SK-N-SH (cell line): ENCODE results near the gene CTDP1. TPM values are rescaled to one million over a fixed set of nuclear protein-coding genes. Genes with fewer than 3 reads are reported as not detected.
"Not testable (repeated sequence)": the region's sequence is repeated elsewhere in the genome, so short reads cannot be mapped to it uniquely, and the experiment has no call there.

ENCODE experiments used
- CTCF ChIA-PET: fragments of 300-600, 350-600 bp; formaldehyde crosslinking; extraction: SDS; loops from one replicate; lab custom pipeline; 2021; lab: Yijun Ruan, JAX
- POLR2A ChIA-PET: fragments of 350-600 bp; sonication (Branson Sonifier 250); formaldehyde crosslinking; extraction: SDS; loops from one replicate; lab custom pipeline; 2020; ENCODE audit warnings: antibody characterized with exemption, inconsistent platforms; lab: Yijun Ruan, JAX
- DNase-seq: peaks from one replicate; pipeline ENCODE4 v3.0.0; 2012
- H2AFZ ChIP-seq: fragments of 200-600 bp; sonication (generic); 2 replicates; pipeline ENCODE4 v1.8.1; 2016; ENCODE audit warnings: antibody characterized with exemption, mild to moderate bottlenecking, low read depth
- H3F3A ChIP-seq: fragments of 200-600 bp; sonication (generic); replicated peaks from 2 replicates; pipeline ENCODE3; 2016; ENCODE audit warnings: antibody characterized with exemption, mild to moderate bottlenecking; ENCODE audit not compliant: insufficient read depth
- H3K27ac ChIP-seq, 2 experiments: fragments of 200-500 bp in 1 of 2; fragments of 200-600 bp in 1 of 2; sonication (Bioruptor generic) in 1 of 2; sonication (generic), shearing (Covaris generic) in 1 of 2; 2 replicates each; pipeline versions ENCODE4 v1.5.1 to v1.6.1; 2014 to 2016; ENCODE audit warnings: low read depth in 2 of 2, inconsistent platforms in 1 of 2, low read length in 1 of 2, mild to moderate bottlenecking in 1 of 2, mixed read lengths in 1 of 2
- H3K27me3 ChIP-seq: fragments of 200-600 bp; sonication (generic), shearing (Covaris generic); 2 replicates; pipeline ENCODE4 v1.6.1; 2016; ENCODE audit warnings: mixed run types; ENCODE audit not compliant: insufficient read depth
- H3K36me3 ChIP-seq, 2 experiments: fragments of 200-500 bp in 1 of 2; fragments of 200-600 bp in 1 of 2; sonication (Bioruptor generic) in 1 of 2; sonication (generic) in 1 of 2; replicated peaks in 1 of 2; 2 replicates each; pipeline versions ENCODE3 to v1.5.1; 2014 to 2016; ENCODE audit warnings: low read length in 1 of 2, mild to moderate bottlenecking in 1 of 2; ENCODE audit not compliant: insufficient read depth in 2 of 2, control insufficient read depth in 1 of 2
- H3K4me1 ChIP-seq, 2 experiments: fragments of 200-500 bp in 1 of 2; fragments of 200-600 bp in 1 of 2; sonication (Bioruptor generic) in 1 of 2; sonication (generic), shearing (Covaris generic) in 1 of 2; 2 replicates each; pipeline versions ENCODE4 v1.5.1 to v1.6.1; 2014 to 2016; ENCODE audit warnings: low read depth in 1 of 2, low read length in 1 of 2, mixed run types in 1 of 2; ENCODE audit not compliant: insufficient read depth in 2 of 2, control insufficient read depth in 1 of 2
- H3K4me2 ChIP-seq: fragments of 200-600 bp; sonication (generic), shearing (Covaris generic); 2 replicates; pipeline ENCODE4 v1.6.1; 2017; ENCODE audit warnings: mixed run types
- H3K4me3 ChIP-seq, 2 experiments: fragments of 200-500 bp in 1 of 2; fragments of 200-600 bp in 1 of 2; sonication (Bioruptor generic) in 1 of 2; sonication (generic), shearing (Covaris generic) in 1 of 2; 2 replicates each; pipeline versions ENCODE4 v1.5.1 to v1.8.1; 2014 to 2016; ENCODE audit warnings: low read depth in 2 of 2, inconsistent platforms in 1 of 2, low read length in 1 of 2, mild to moderate bottlenecking in 1 of 2, mixed read lengths in 1 of 2, moderate library complexity in 1 of 2
- H3K79me2 ChIP-seq: fragments of 200-600 bp; sonication (generic); 2 replicates; pipeline ENCODE4 v1.8.1; 2017; ENCODE audit warnings: mild to moderate bottlenecking; ENCODE audit not compliant: insufficient read depth
- H3K9ac ChIP-seq: fragments of 200-600 bp; sonication (generic); 2 replicates; pipeline ENCODE4 v1.6.1; 2017; ENCODE audit warnings: mixed run types
- H3K9me2 ChIP-seq: fragments of 200-600 bp; sonication (generic); 2 replicates; pipeline ENCODE4 v1.6.1; 2017; ENCODE audit warnings: mixed run types
- H3K9me3 ChIP-seq: fragments of 200-600 bp; sonication (generic); 2 replicates; pipeline ENCODE4 v1.6.1; 2017; ENCODE audit warnings: mixed run types, mild to moderate bottlenecking, moderate library complexity
- H4K20me1 ChIP-seq: fragments of 200-600 bp; sonication (generic); 2 replicates; pipeline ENCODE4 v1.6.1; 2017; ENCODE audit warnings: mild to moderate bottlenecking, mixed run types; ENCODE audit not compliant: insufficient read depth
- EP300 ChIP-seq, 2 experiments: IDR thresholded peaks; 2 replicates each; pipeline versions ENCODE4 v1.4.0 to v1.6.1; 2012; ENCODE audit warnings: borderline replicate concordance in 1 of 2, low read depth in 1 of 2, low read length in 1 of 2
- EZH2phosphoT487 ChIP-seq: fragments of 200-600 bp; sonication (generic); IDR thresholded peaks from 2 replicates; pipeline ENCODE4 v1.6.1; 2017; ENCODE audit warnings: low read depth, mixed run types, mild to moderate bottlenecking, antibody characterized with exemption, moderate library complexity, borderline replicate concordance
- FOSL2 ChIP-seq: IDR thresholded peaks from 2 replicates; pipeline ENCODE4 v1.4.0; 2012; ENCODE audit warnings: low read depth, mild to moderate bottlenecking, moderate library complexity, borderline replicate concordance
- FOXJ3 ChIP-seq: sonication (generic); formaldehyde crosslinking; IDR thresholded peaks from 2 replicates; pipeline ENCODE4 v1.5.1; 2020; ENCODE audit warnings: mild to moderate bottlenecking, missing genetic modification reagents
- RCOR1 ChIP-seq: fragments of 150-350 bp; IDR thresholded peaks from 2 replicates; pipeline ENCODE4 v1.6.1; 2017; ENCODE audit warnings: antibody characterized with exemption, low read length
- SMC3 ChIP-seq: IDR thresholded peaks from 2 replicates; pipeline ENCODE4 v1.6.1; 2012; ENCODE audit warnings: low read depth, low read length, improper control_type of control experiment
- TAF1 ChIP-seq: IDR thresholded peaks from 2 replicates; pipeline ENCODE4 v1.6.1; 2012; ENCODE audit warnings: low read depth, mild to moderate bottlenecking, low read length, moderate library complexity, borderline replicate concordance
- USF1 ChIP-seq: IDR thresholded peaks from 2 replicates; pipeline ENCODE4 v1.4.0; 2012; ENCODE audit warnings: low read depth, borderline replicate concordance
- WGBS: methylation state at CpG from one replicate; pipeline ENCODE4 v1.1.6; 2017; ENCODE audit warnings: low lambda C conversion rate; 5-methylcytosine and 5-hydroxymethylcytosine counted together
- polyA plus RNA-seq, 3 experiments: library from polyadenylated mRNA; depleted of rRNA; stranded (reverse); fragments of >200 nt; gene quantifications; 2 replicates each; pipeline ENCODE4 v1.2.3, GENCODE V29; 2012
- TF ChIP-seq, protein P1 (sequence below): IDR thresholded peaks from 2 replicates; pipeline ENCODE4 v1.4.0; 2012; ENCODE audit warnings: low read depth, borderline replicate concordance
- TF ChIP-seq, protein P2 (sequence below): fragments of 150-350 bp; IDR thresholded peaks from 2 replicates; pipeline ENCODE4 v1.6.1; 2017; ENCODE audit warnings: antibody characterized with exemption, low read length, low read depth, borderline replicate concordance

CTDP1 gene
- polyA plus RNA-seq, 1 of the 3 experiments (the other 2 are of a cell fraction) = 15.6 TPM

DNA sequence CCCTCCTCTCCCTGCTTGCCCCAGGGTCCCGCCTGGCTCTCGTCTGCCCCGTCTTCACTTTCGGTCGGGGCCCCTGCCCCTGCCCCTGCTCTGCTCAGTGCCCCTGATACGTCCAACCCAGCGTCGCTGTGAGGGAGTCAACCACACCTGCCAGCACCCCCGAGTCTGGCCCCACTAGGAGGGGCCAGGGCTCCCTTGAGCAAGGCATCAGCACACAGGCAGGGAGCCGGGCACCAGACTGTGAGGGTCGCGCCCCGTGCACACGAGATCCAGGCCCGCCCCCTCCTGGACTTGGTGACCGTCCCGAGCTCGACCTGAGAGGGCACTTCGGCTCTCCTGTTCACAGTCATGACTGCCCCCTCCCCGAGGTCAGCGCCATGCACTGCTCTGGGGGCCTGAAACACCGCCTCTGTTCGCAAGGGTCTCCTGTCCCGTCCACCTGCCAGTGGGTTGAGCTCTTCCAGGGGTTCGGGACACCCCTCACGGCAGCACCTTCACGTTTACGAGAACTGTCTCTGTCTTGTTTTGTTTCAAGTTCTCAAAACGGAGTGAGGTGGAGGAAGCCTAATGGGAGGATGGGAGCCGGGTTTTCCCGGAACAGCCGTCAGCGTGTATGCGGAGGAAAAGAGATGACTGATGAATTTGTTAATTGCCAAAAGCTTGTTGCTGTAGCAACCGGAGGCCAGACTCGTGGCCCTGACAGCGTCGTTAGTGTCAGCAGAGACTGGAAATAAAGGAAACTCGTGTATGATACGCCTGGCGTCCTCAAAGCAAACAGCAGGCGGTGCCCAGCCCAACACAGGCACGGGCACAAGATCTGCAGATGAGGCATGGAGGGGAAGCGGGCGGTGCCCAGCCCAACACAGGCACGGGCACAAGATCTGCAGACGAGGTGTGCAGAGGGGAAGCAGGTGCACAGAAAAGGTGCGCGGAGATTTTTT lies 69.9 kb downstream of the CTDP1 start (continued):
- TF ChIP-seq, protein P1, sequence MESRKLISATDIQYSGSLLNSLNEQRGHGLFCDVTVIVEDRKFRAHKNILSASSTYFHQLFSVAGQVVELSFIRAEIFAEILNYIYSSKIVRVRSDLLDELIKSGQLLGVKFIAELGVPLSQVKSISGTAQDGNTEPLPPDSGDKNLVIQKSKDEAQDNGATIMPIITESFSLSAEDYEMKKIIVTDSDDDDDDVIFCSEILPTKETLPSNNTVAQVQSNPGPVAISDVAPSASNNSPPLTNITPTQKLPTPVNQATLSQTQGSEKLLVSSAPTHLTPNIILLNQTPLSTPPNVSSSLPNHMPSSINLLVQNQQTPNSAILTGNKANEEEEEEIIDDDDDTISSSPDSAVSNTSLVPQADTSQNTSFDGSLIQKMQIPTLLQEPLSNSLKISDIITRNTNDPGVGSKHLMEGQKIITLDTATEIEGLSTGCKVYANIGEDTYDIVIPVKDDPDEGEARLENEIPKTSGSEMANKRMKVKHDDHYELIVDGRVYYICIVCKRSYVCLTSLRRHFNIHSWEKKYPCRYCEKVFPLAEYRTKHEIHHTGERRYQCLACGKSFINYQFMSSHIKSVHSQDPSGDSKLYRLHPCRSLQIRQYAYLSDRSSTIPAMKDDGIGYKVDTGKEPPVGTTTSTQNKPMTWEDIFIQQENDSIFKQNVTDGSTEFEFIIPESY = no peak
- TF ChIP-seq TAF1 (no peak), RCOR1 (no peak), USF1 (no peak)
- TF ChIP-seq, all 33 proteins: peak for 0

GRCh38 chr18:79750980-79751571 lies 71.5 kb downstream of the CTDP1 start:
- no peaks in the 10 kb centered on the region for H3K9me3 ChIP-seq
- no peak overlapping the region for H2AFZ ChIP-seq
- H3K4me1 ChIP-seq = no peaks in the 10 kb centered on the region
- no peaks in the 10 kb centered on the region for H3K27me3 ChIP-seq
- no peak overlapping the region for H3K9ac ChIP-seq
- WGBS = 92% methylated on average over 12 of the region's 13 CpGs
- H3K4me2 ChIP-seq = no peak overlapping the region
- TF ChIP-seq FOXJ3 (CRISPR knock-in tag) = no peak
- TF ChIP-seq SMC3 = no peak
- no peak for TF ChIP-seq FOSL2
- no peak for TF ChIP-seq EP300 (IDR thresholded peaks at IDR 0.05; ENCODE audit: borderline replicate concordance in 1 of 2, low read depth in 1 of 2, low read length in 1 of 2)
- TF ChIP-seq RCOR1 = no peak
- no peak for TF ChIP-seq EZH2phosphoT487
- TF ChIP-seq, protein P2, sequence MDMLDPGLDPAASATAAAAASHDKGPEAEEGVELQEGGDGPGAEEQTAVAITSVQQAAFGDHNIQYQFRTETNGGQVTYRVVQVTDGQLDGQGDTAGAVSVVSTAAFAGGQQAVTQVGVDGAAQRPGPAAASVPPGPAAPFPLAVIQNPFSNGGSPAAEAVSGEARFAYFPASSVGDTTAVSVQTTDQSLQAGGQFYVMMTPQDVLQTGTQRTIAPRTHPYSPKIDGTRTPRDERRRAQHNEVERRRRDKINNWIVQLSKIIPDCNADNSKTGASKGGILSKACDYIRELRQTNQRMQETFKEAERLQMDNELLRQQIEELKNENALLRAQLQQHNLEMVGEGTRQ = no peak
- H4K20me1 ChIP-seq = no peaks in the 10 kb centered on the region
- no peak overlapping the region for H3K4me3 ChIP-seq
- peaks cover 15 to 24% of the 10 kb centered on the region in 2 experiments for H3K36me3 ChIP-seq
- ChIA-PET CTCF (interaction anchor here (1.0 kb wide), 1 partner anchor 25 kb away, joined by 3 read pairs; no protein-coding TSS in a partner anchor), POLR2A (no interaction called here)
- DNase-seq = no peak
- no peaks in the 10 kb centered on the region for H3K9me2 ChIP-seq
- no peaks in the 10 kb centered on the region for H3K79me2 ChIP-seq
- H3K27ac ChIP-seq = no peak overlapping the region
- H3F3A ChIP-seq = no peaks in the 10 kb centered on the region

DNA sequence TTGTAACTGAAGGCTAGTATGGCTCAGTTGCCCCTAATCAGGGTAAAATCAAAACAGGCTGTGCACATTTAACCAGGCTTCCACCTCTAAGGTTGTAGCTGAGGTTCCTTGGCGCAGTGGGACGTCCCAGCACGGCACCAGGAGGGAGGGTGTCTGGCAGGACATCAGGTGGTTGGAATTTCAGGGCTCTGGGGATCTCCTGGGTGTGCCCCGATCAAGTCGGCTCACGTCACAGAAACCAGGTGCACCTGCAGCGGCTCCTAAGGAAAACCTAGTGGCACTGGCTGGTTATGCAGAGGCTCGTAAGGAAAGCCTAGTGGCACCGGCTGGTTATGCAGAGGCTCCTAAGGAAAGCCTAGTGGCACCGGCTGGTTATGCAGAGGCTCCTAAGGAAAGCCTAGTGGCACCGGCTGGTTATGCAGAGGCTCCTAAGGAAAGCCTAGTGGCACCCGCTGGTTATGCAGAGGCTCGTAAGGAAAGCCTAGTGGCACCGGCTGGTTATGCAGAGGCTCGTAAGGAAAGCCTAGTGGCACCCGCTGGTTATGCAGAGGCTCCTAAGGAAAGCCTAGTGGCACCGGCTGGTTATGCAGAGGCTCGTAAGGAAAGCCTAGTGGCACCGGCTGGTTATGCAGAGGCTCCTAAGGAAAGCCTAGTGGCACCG lies 72.4 kb downstream of the CTDP1 start:
- H3K4me1 ChIP-seq, POLR2A ChIA-PET, H4K20me1 ChIP-seq, H3K27ac ChIP-seq, H3K9ac ChIP-seq, H3K4me2 ChIP-seq, H3K9me2 ChIP-seq, H3K27me3 ChIP-seq, DNase-seq, H3K79me2 ChIP-seq, H2AFZ ChIP-seq, H3K9me3 ChIP-seq, H3F3A ChIP-seq, H3K4me3 ChIP-seq: not testable (repeated sequence)
- 100% methylated on average over 2 of the region's 20 CpGs for WGBS
- peaks cover 11 to 24% of the 10 kb centered on the region in 2 experiments for H3K36me3 ChIP-seq
- CTCF ChIA-PET = interaction anchor here (1.0 kb wide), 1 partner anchor 26 kb away, joined by 3 read pairs; no protein-coding TSS in a partner anchor

- H3K9me2 ChIP-seq, H4K20me1 ChIP-seq, H3K4me1 ChIP-seq, CTCF ChIA-PET, DNase-seq, H3K4me3 ChIP-seq, H3K4me2 ChIP-seq, H3F3A ChIP-seq, H2AFZ ChIP-seq, H3K27ac ChIP-seq, H3K79me2 ChIP-seq, POLR2A ChIA-PET, H3K27me3 ChIP-seq, H3K9me3 ChIP-seq, H3K9ac ChIP-seq: not testable (repeated sequence)
- peaks cover 10 to 21% of the 10 kb centered on the region in 2 experiments for H3K36me3 ChIP-seq
- 100% methylated on average over 6 of the region's 8 CpGs for WGBS
Observed at GRCh38 chr18:79752946-79753345, 73.3 kb downstream of the CTDP1 start.
